Ishikawa (cell line): ENCODE results near the gene NLK.

ENCODE experiments used
- CEBPB ChIP-seq: IDR thresholded peaks from 2 replicates; pipeline ENCODE4 v1.6.1; 2012
- CREB1 ChIP-seq: IDR thresholded peaks from 2 replicates; pipeline ENCODE4 v1.6.1; 2012; ENCODE audit warnings: low read depth
- EGR1 ChIP-seq: IDR thresholded peaks from 2 replicates; pipeline ENCODE4 v1.6.1; 2012
- EP300 ChIP-seq: IDR thresholded peaks from 2 replicates; pipeline ENCODE4 v1.6.1; 2012; ENCODE audit warnings: borderline replicate concordance
- FOXM1 ChIP-seq: IDR thresholded peaks from 2 replicates; pipeline ENCODE4 v1.6.1; 2012; ENCODE audit warnings: low read depth, borderline replicate concordance
- MAX ChIP-seq: IDR thresholded peaks from 2 replicates; pipeline ENCODE4 v1.6.1; 2012
- NFIC ChIP-seq: IDR thresholded peaks from 2 replicates; pipeline ENCODE4 v1.6.1; 2012
- RAD21 ChIP-seq: IDR thresholded peaks from 2 replicates; pipeline ENCODE4 v1.6.1; 2012; ENCODE audit warnings: low read depth
- TAF1 ChIP-seq: IDR thresholded peaks from 2 replicates; pipeline ENCODE4 v1.6.1; 2012; ENCODE audit warnings: low read depth, mild to moderate bottlenecking
- TCF12 ChIP-seq: IDR thresholded peaks from 2 replicates; pipeline ENCODE4 v1.6.1; 2012; ENCODE audit warnings: low read depth
- TEAD4 ChIP-seq: IDR thresholded peaks from 2 replicates; pipeline ENCODE4 v1.6.1; 2012
- YY1 ChIP-seq: IDR thresholded peaks from 2 replicates; pipeline ENCODE4 v1.6.1; 2012; ENCODE audit warnings: low read depth
- ZBTB7A ChIP-seq: IDR thresholded peaks from 2 replicates; pipeline ENCODE4 v1.6.1; 2012; ENCODE audit warnings: low read depth
- TF ChIP-seq, protein P1 (sequence below): IDR thresholded peaks from 2 replicates; pipeline ENCODE4 v1.6.1; 2012
- TF ChIP-seq, protein P2 (sequence below): IDR thresholded peaks from 2 replicates; pipeline ENCODE4 v1.6.1; 2012; ENCODE audit warnings: low read depth, mild to moderate bottlenecking

NLK gene

GRCh38 chr17:28008513-28008912, 34.0 kb upstream of the NLK start:
- TF ChIP-seq MAX (peak; percentile 65), ZBTB7A (no peak), CEBPB (no peak), YY1 (no peak), RAD21 (no peak), NFIC (no peak), EGR1 (no peak), FOXM1 (no peak), CREB1 (no peak), TEAD4 (peak; percentile 34; the same call in 1 of the 2 replicates), EP300 (no peak), TCF12 (0 out of 2 replicates have a peak, but pooled peaks have one; percentile 19), TAF1 (no peak)
- TF ChIP-seq, protein P1, sequence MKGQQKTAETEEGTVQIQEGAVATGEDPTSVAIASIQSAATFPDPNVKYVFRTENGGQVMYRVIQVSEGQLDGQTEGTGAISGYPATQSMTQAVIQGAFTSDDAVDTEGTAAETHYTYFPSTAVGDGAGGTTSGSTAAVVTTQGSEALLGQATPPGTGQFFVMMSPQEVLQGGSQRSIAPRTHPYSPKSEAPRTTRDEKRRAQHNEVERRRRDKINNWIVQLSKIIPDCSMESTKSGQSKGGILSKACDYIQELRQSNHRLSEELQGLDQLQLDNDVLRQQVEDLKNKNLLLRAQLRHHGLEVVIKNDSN = peak; percentile 56; the same call in 1 of the 2 replicates
- TF ChIP-seq, protein P2, sequence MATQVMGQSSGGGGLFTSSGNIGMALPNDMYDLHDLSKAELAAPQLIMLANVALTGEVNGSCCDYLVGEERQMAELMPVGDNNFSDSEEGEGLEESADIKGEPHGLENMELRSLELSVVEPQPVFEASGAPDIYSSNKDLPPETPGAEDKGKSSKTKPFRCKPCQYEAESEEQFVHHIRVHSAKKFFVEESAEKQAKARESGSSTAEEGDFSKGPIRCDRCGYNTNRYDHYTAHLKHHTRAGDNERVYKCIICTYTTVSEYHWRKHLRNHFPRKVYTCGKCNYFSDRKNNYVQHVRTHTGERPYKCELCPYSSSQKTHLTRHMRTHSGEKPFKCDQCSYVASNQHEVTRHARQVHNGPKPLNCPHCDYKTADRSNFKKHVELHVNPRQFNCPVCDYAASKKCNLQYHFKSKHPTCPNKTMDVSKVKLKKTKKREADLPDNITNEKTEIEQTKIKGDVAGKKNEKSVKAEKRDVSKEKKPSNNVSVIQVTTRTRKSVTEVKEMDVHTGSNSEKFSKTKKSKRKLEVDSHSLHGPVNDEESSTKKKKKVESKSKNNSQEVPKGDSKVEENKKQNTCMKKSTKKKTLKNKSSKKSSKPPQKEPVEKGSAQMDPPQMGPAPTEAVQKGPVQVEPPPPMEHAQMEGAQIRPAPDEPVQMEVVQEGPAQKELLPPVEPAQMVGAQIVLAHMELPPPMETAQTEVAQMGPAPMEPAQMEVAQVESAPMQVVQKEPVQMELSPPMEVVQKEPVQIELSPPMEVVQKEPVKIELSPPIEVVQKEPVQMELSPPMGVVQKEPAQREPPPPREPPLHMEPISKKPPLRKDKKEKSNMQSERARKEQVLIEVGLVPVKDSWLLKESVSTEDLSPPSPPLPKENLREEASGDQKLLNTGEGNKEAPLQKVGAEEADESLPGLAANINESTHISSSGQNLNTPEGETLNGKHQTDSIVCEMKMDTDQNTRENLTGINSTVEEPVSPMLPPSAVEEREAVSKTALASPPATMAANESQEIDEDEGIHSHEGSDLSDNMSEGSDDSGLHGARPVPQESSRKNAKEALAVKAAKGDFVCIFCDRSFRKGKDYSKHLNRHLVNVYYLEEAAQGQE = peak; percentile 98

- TF ChIP-seq EP300 (no peak), MAX (no peak), TAF1 (no peak), FOXM1 (no peak), ZBTB7A (no peak), TEAD4 (no peak), EGR1 (no peak), YY1 (no peak), TCF12 (no peak), RAD21 (no peak), CEBPB (no peak), CREB1 (no peak), NFIC (no peak)
- TF ChIP-seq, protein P2 = no peak
- TF ChIP-seq, protein P1 = no peak
Observed at GRCh38 chr17:28010406-28010805, 32.1 kb upstream of the NLK start.

GRCh38 chr17:28018439-28019070, 23.9 kb upstream of the NLK start:
- TF ChIP-seq EP300 = no peak

DNA sequence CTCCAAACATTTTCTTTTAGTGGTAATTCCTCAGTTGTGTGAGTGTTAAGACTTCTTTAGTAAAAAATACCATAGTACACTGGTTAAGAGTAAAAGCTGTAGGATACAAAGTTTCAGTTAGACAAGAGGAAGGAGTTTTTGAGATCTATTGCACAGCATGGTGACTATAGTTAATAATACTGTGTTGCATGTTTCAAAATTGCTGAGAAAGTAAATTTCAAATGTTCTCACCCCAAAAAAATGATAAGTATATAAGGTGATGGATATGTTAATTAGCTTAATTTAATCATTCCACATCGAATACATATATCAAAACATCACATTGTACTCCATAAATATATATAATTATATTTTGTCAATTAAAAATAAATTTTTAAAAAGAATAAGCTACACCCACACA, 22.0 kb upstream of the NLK start:
- TF ChIP-seq ZBTB7A = no peak
- TF ChIP-seq EGR1 = no peak
- TF ChIP-seq NFIC = no peak
- no peak for TF ChIP-seq FOXM1
- no peak for TF ChIP-seq CEBPB
- TF ChIP-seq TEAD4 = no peak
- TF ChIP-seq, protein P1 = no peak
- TF ChIP-seq TCF12 = no peak
- TF ChIP-seq YY1 = no peak

GRCh38 chr17:28029044-28029443, 13.4 kb upstream of the NLK start:
- TF ChIP-seq YY1 = no peak

- TF ChIP-seq CEBPB = no peak
- TF ChIP-seq ZBTB7A = no peak
- TF ChIP-seq EGR1 = no peak
- no peak for TF ChIP-seq NFIC
- no peak for TF ChIP-seq TCF12
- TF ChIP-seq RAD21 = no peak
Observed at GRCh38 chr17:28030386-28030785, 12.1 kb upstream of the NLK start.
